ENCODE data around the gene MAST1.
"Not testable (repeated sequence)": the region's sequence is repeated elsewhere in the genome, so short reads cannot be mapped to it uniquely, and the experiment has no call there.

The MAST1 gene

DNA sequence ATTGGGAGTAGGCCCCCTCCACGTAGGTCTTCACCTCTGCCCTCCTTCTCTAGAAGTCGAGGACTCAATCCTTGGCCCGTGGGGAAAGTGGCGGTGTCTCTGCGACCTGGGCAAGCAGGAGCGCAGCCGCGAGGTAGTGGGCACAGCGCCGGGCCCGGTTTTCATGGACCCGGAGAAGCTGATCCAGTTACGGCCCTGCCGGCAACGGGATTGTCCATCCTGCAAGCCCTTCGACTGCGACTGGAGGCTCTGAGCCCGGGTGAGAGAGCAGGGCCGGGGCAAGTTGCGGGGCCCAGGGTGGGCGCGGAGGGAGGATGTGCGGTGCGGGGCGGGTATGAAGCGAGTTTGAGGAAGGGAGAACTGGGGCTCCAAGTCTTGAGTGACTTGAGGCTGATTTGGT lies 34.3 kb upstream of the MAST1 start:
- TF ChIP-seq CTCF (IDR thresholded peaks at IDR 0.05; ENCODE audit: extremely low read depth, missing control alignments): no peak
- DNase-seq (ENCODE audit: low spot score): no peak

DNA sequence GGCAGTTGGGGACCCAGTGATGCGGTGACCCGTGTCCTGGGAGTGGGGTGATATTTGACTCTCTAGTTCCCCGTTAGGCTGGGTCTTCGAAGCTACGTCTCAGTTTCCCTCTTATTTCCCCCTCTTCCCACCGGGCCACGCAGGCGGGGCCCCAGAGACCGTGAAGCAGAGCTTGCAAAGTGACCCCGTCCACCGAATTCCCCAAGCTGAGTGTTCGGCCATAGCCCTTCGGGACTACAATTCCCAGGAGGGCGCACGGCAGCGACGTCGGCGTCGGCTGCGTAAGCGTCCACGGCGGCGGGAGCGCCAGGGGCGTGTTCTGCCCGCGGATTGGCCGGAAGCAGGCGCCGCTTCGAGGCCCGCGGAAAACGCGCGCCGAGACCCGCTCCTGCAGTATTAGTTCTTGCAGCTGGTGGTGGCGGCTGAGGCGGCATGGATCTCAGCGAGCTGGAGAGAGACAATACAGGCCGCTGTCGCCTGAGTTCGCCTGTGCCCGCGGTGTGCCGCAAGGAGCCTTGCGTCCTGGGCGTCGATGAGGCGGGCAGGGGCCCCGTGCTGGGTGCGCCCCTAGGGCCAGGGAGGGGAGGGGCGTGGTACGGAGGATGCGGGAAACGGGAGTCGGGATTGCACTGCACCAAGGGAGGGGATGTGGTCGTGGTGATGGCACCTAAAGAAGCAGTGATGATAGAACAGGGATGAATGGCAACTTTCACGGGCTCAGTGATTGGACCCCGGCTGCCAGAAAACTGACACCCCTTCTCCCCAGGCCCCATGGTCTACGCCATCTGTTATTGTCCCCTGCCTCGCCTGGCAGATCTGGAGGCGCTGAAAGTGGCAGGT lies 31.9 kb upstream of the MAST1 start, which contains the start of gene RNASEH2A:
Gene RNASEH2A (plus strand): TSS at position 343 of the 840 bp plus-strand sequence. CDS start 90 bp downstream, at position 433.
- TF ChIP-seq CTCF (IDR thresholded peaks at IDR 0.05; ENCODE audit: extremely low read depth, missing control alignments): no peak
- peak; percentile 98 for DNase-seq (ENCODE audit: low spot score)

GRCh38 chr19:12815088-12815487 lies 23.2 kb upstream of the MAST1 start:
- no peak for TF ChIP-seq CTCF (IDR thresholded peaks at IDR 0.05; ENCODE audit: extremely low read depth, missing control alignments)
- DNase-seq (ENCODE audit: low spot score): no peak

DNA sequence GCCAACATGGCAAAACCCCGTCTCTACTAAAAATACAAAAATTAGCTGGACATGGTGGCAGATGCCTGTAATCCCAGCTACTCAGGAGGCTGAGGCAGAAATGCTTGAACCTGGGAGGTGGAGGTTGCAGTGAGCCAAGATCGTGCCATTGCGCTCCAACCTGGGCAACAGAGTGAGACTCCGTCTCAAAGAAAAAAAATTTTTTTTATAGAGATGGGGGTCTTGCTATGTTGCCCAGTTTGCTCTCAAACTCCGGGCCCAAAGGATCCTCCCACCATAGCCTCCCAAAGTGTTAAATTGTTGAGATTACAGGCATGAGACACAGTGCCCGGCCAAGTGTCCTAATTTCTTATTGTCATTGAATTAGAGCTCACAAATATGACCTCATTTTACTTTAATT lies 21.1 kb upstream of the MAST1 start:
- not testable (repeated sequence) for DNase-seq (ENCODE audit: low spot score)

DNA sequence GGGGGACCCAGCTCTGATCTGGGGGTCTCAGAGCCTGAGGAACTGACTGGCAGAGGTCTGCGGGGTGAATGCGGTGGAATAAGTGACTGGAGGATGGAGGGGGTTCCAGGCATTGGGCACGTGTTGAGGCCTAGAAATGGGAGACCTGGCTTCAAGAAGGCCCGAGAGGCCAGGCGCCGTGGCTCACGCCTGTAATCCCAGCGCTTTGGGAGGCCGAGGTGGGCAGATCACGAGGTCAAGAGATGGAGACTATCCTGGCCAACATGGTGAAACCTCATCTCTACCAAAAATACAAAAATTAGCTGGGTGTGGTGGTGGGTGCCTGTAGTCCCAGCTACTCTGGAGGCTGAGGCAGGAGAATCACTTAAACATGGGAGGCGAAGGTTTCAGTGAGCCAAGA lies 20.5 kb upstream of the MAST1 start:
- not testable (repeated sequence) for DNase-seq (ENCODE audit: low spot score)

DNA sequence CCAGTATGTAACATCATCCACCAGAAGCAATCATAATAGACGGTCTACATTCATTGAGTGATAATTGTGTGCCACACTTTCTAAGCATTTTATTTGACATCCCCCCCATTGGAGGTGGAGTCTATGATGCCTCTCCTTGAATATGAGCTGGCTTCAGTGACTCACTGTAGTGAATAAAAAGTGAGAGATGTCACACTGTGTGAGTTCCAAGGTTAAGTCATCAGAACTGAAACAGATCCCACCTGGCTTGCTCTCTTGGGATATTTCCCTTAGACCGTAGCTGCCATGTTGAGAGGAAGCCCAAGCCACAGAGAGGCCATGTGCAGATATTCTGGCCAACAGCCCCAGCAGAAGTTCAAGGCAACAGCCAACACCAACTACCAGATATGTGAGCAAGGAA lies 16.6 kb upstream of the MAST1 start:
- DNase-seq (ENCODE audit: low spot score): no peak
- TF ChIP-seq CTCF (IDR thresholded peaks at IDR 0.05; ENCODE audit: extremely low read depth, missing control alignments): no peak

DNA sequence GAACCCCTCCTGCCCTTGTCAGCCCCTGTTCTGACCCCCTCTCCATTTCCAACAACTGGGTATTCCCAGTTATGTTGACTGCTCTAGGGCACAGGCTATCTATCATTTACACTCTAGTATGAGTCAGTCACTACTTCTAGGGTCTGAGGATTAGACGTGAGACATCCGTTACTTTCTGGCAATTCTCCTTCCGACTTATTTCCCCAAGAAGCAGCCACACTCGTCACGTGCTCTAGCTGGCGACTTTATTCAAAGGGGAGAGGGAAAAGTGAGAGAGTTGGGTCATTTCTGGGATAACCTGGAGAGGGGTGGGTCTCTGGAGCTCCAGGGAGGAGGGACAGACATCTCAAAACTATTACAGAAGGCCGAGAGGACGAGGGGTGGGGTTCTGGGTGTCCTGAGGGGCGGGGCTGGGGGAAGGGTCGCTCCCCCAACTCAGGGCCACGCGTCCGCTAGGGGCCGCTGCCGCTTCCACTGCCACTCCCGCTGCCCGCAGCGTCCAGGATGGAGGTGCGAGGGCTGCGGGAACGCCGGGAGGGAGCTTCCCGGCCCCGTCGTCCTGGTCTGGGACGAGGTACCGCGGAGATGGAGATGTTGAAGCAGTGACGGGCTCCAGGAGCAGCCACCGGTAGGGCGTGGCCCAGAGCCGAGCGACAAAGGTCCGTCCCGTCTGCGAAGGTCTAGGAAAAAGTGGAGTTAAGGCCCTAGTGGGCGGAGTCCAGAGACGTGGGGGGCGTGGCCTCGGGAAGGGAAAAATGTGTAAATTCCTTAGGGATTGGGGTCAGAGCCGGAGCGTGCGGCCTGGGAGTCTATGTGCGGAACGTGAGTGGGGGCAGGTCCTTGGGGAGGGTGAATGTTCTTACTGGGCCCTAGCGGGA lies 12.8 kb upstream of the MAST1 start:
- TF ChIP-seq CTCF (IDR thresholded peaks at IDR 0.05; ENCODE audit: extremely low read depth, missing control alignments): peak; percentile 30
- DNase-seq (ENCODE audit: low spot score): peak; percentile 53

GRCh38 chr19:12828494-12828893 lies 9.8 kb upstream of the MAST1 start:
- peak; percentile 56 for DNase-seq (ENCODE audit: low spot score)
- TF ChIP-seq CTCF (IDR thresholded peaks at IDR 0.05; ENCODE audit: extremely low read depth, missing control alignments): no peak
